Adrenal gland (tissue), 5 donors: ENCODE data around the gene ZNF212.

ENCODE experiments used
- POLR2A ChIP-seq, 2 donors: fragments of 450-650 bp; IDR thresholded peaks; one replicate each; pipeline ENCODE4 v1.6.1; 2017; ENCODE audit warnings: antibody characterized with exemption in 2 of 2, mild to moderate bottlenecking in 2 of 2, moderate library complexity in 1 of 2
- TF ChIP-seq, protein P1 (sequence below), 6 experiments: fragments of 450-650 bp in 4 of 6; fragments of 200-600 bp in 2 of 6; sonication (generic) in 1 of 6; IDR thresholded peaks; 1 replicate in 5 of 6; 2 replicates in 1 of 6; pipeline versions ENCODE4 v1.5.1 to v1.8.0; 2016 to 2021; ENCODE audit warnings: antibody characterized with exemption in 6 of 6, mild to moderate bottlenecking in 2 of 6, moderate library complexity in 1 of 6
- donor health status: DM: no; HTN: no; CAD: no.

DNA sequence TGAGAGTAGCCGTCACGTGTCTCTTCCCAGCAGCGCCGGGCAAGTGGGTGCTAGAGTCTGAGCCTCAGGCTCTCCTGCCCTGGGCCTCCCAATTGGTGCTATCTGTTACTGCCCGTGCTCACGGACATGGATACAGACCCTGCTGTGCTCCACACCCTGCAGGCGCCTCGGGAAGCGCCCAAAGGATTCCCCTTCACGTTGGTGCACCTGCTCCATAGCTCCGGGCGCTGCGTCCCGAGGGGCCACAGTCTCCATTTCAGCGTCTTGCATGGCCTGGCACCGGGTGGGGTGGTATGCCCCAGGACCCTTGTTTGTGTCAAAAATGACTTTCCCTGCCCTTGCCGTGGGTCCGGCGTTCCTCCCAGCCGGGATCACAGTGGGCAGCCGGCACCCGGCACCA lies 13.8 kb upstream of the ZNF212 start:
- TF ChIP-seq, protein P1, sequence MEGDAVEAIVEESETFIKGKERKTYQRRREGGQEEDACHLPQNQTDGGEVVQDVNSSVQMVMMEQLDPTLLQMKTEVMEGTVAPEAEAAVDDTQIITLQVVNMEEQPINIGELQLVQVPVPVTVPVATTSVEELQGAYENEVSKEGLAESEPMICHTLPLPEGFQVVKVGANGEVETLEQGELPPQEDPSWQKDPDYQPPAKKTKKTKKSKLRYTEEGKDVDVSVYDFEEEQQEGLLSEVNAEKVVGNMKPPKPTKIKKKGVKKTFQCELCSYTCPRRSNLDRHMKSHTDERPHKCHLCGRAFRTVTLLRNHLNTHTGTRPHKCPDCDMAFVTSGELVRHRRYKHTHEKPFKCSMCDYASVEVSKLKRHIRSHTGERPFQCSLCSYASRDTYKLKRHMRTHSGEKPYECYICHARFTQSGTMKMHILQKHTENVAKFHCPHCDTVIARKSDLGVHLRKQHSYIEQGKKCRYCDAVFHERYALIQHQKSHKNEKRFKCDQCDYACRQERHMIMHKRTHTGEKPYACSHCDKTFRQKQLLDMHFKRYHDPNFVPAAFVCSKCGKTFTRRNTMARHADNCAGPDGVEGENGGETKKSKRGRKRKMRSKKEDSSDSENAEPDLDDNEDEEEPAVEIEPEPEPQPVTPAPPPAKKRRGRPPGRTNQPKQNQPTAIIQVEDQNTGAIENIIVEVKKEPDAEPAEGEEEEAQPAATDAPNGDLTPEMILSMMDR (IDR thresholded peaks at IDR 0.05) = no peak
- no peak for TF ChIP-seq POLR2A (IDR thresholded peaks at IDR 0.05)
